ENCODE measurements around the gene GPHN.

- TF ChIP-seq, protein P1, sequence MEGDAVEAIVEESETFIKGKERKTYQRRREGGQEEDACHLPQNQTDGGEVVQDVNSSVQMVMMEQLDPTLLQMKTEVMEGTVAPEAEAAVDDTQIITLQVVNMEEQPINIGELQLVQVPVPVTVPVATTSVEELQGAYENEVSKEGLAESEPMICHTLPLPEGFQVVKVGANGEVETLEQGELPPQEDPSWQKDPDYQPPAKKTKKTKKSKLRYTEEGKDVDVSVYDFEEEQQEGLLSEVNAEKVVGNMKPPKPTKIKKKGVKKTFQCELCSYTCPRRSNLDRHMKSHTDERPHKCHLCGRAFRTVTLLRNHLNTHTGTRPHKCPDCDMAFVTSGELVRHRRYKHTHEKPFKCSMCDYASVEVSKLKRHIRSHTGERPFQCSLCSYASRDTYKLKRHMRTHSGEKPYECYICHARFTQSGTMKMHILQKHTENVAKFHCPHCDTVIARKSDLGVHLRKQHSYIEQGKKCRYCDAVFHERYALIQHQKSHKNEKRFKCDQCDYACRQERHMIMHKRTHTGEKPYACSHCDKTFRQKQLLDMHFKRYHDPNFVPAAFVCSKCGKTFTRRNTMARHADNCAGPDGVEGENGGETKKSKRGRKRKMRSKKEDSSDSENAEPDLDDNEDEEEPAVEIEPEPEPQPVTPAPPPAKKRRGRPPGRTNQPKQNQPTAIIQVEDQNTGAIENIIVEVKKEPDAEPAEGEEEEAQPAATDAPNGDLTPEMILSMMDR (IDR thresholded peaks at IDR 0.05), result no peak
- TF ChIP-seq CHD2 (IDR thresholded peaks at IDR 0.05; ENCODE audit: low read length, partially characterized antibody) (no peak), HMGXB4 (CRISPR knock-in tag; IDR thresholded peaks at IDR 0.05; ENCODE audit: borderline replicate concordance) (no peak), TFCP2L1 (CRISPR knock-in tag; IDR thresholded peaks at IDR 0.05) (no peak)
- TF ChIP-seq, protein P2, sequence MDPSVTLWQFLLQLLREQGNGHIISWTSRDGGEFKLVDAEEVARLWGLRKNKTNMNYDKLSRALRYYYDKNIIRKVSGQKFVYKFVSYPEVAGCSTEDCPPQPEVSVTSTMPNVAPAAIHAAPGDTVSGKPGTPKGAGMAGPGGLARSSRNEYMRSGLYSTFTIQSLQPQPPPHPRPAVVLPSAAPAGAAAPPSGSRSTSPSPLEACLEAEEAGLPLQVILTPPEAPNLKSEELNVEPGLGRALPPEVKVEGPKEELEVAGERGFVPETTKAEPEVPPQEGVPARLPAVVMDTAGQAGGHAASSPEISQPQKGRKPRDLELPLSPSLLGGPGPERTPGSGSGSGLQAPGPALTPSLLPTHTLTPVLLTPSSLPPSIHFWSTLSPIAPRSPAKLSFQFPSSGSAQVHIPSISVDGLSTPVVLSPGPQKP (IDR thresholded peaks at IDR 0.05; ENCODE audit: low read depth, low read length), result no peak
These were observed 464.5 kb downstream of the GPHN start for GRCh38 chr14:66972469-66972868.

Data from A549 (cell line).